H9 (cell line): ENCODE data around the gene MAPKAP1. TPM values are rescaled to one million over a fixed set of nuclear protein-coding genes. Genes with fewer than 3 reads are reported as not detected.
A peak's percentile ranks its signal among the peaks of the same experiment; 100 is the strongest.

Source experiments
- DNase-seq: peaks from one replicate; pipeline ENCODE4 v3.0.0-alpha.2; 2017
- H2AFZ ChIP-seq: one replicate; pipeline ENCODE4 v1.6.1; 2013; ENCODE audit warnings: mild to moderate bottlenecking, low read length, control low read depth, moderate library complexity
- H2AK5ac ChIP-seq: 2 replicates; pipeline ENCODE4 v1.6.1; 2013; ENCODE audit warnings: low read length, control low read depth, mixed read lengths; ENCODE audit not compliant: insufficient read length
- H2BK120ac ChIP-seq: one replicate; pipeline ENCODE4 v1.6.1; 2013; ENCODE audit warnings: low read depth, mild to moderate bottlenecking, low read length, control low read depth, inconsistent platforms; ENCODE audit not compliant: poor library complexity, severe bottlenecking
- H2BK12ac ChIP-seq: 2 replicates; pipeline ENCODE4 v1.6.1; 2013; ENCODE audit warnings: low read length, control low read depth, mixed read lengths, low read depth; ENCODE audit not compliant: insufficient read length
- H2BK15ac ChIP-seq: 2 replicates; pipeline ENCODE4 v1.6.1; 2013; ENCODE audit warnings: low read depth, low read length, control low read depth
- H2BK20ac ChIP-seq: one replicate; pipeline ENCODE4 v1.6.1; 2013; ENCODE audit warnings: low read depth, mild to moderate bottlenecking, low read length, control low read depth, inconsistent platforms; ENCODE audit not compliant: poor library complexity, severe bottlenecking
- H2BK5ac ChIP-seq: 2 replicates; pipeline ENCODE4 v1.6.1; 2013; ENCODE audit warnings: low read length, control low read depth, mixed read lengths; ENCODE audit not compliant: insufficient read length
- H3K14ac ChIP-seq: 2 replicates; pipeline ENCODE4 v1.6.1; 2013; ENCODE audit warnings: low read length, control low read depth; ENCODE audit not compliant: insufficient read depth
- H3K18ac ChIP-seq: 2 replicates; pipeline ENCODE4 v1.6.1; 2013; ENCODE audit warnings: low read depth, mild to moderate bottlenecking, mixed read lengths, low read length, control low read depth; ENCODE audit not compliant: insufficient read length
- H3K23ac ChIP-seq: 2 replicates; pipeline ENCODE4 v1.6.1; 2013; ENCODE audit warnings: low read length, control low read depth, mixed read lengths, low read depth; ENCODE audit not compliant: insufficient read length
- H3K23me2 ChIP-seq: 2 replicates; pipeline ENCODE4 v1.6.1; 2013; ENCODE audit warnings: low read depth, mild to moderate bottlenecking, mixed read lengths, low read length, control low read depth; ENCODE audit not compliant: insufficient read length, poor library complexity, severe bottlenecking
- H3K27ac ChIP-seq: 2 replicates; pipeline ENCODE4 v1.5.1; 2013; ENCODE audit warnings: low read length, control low read depth, mixed read lengths, low read depth; ENCODE audit not compliant: insufficient read length
- H3K27me3 ChIP-seq: 2 replicates; pipeline ENCODE4 v1.6.1; 2013; ENCODE audit warnings: low read length, control low read depth, inconsistent platforms; ENCODE audit not compliant: insufficient read depth
- H3K4ac ChIP-seq: 2 replicates; pipeline ENCODE4 v1.6.1; 2013; ENCODE audit warnings: low read depth, mild to moderate bottlenecking, control low read depth, inconsistent platforms, low read length, moderate library complexity
- H3K4me1 ChIP-seq: 2 replicates; pipeline ENCODE4 v1.6.1; 2013; ENCODE audit warnings: low read length, control low read depth, inconsistent platforms; ENCODE audit not compliant: insufficient read depth
- H3K4me2 ChIP-seq: 2 replicates; pipeline ENCODE4 v1.6.1; 2013; ENCODE audit warnings: low read length, control low read depth, mixed read lengths; ENCODE audit not compliant: insufficient read length, insufficient read depth
- H3K56ac ChIP-seq: 2 replicates; pipeline ENCODE4 v1.6.1; 2013; ENCODE audit warnings: low read depth, mild to moderate bottlenecking, mixed read lengths, low read length, control low read depth; ENCODE audit not compliant: insufficient read length
- H3K79me1 ChIP-seq: 2 replicates; pipeline ENCODE4 v1.6.1; 2013; ENCODE audit warnings: low read depth, mild to moderate bottlenecking, moderate library complexity, low read length, control low read depth, inconsistent platforms; ENCODE audit not compliant: insufficient read depth, poor library complexity, severe bottlenecking
- H3K79me2 ChIP-seq: 2 replicates; pipeline ENCODE4 v1.6.1; 2013; ENCODE audit warnings: low read length, control low read depth, inconsistent platforms; ENCODE audit not compliant: insufficient read depth
- H3K9ac ChIP-seq: 2 replicates; pipeline ENCODE4 v1.6.1; 2013; ENCODE audit warnings: low read length, control low read depth, mixed read lengths; ENCODE audit not compliant: insufficient read length; ENCODE audit errors: extremely low read depth
- H3K9me3 ChIP-seq: one replicate; pipeline ENCODE4 v1.6.1; 2013; ENCODE audit warnings: low read depth, low read length, inconsistent platforms; ENCODE audit not compliant: control insufficient read depth
- H3T11ph ChIP-seq: one replicate; pipeline ENCODE4 v1.6.1; 2013; ENCODE audit warnings: mild to moderate bottlenecking, low read length, control low read depth, inconsistent platforms
- H4K20me1 ChIP-seq: one replicate; pipeline ENCODE4 v1.6.1; 2013; ENCODE audit not compliant: control insufficient read depth, insufficient read length, insufficient read depth
- H4K5ac ChIP-seq: 2 replicates; pipeline ENCODE4 v1.6.1; 2013; ENCODE audit warnings: low read depth, mild to moderate bottlenecking, mixed read lengths, low read length, control low read depth; ENCODE audit not compliant: insufficient read length
- H4K8ac ChIP-seq: replicated peaks from 2 replicates; pipeline ENCODE4 v1.6.1; 2013; ENCODE audit warnings: low read length, control low read depth, mixed read lengths, low read depth; ENCODE audit not compliant: insufficient read length
- H4K91ac ChIP-seq: 2 replicates; pipeline ENCODE4 v1.6.1; 2013; ENCODE audit warnings: low read depth, mild to moderate bottlenecking, moderate library complexity, mixed read lengths, low read length, control low read depth; ENCODE audit not compliant: insufficient read length
- H3K27ac Mint-ChIP-seq, 3 experiments: 2 replicates in 2 of 3; 3 replicates in 1 of 3; pipeline ENCODE4 v1.8.0; 2020 to 2021; ENCODE audit warnings: mixed read lengths in 3 of 3, mild to moderate bottlenecking in 1 of 3, moderate library complexity in 1 of 3
- H3K27me3 Mint-ChIP-seq: 2 replicates; pipeline ENCODE4 v1.8.0; 2021; ENCODE audit warnings: low read depth, mild to moderate bottlenecking, moderate library complexity, mixed read lengths
- H3K36me3 Mint-ChIP-seq, 3 experiments: 2 replicates in 2 of 3; 3 replicates in 1 of 3; pipeline ENCODE4 v1.8.0; 2020 to 2021; ENCODE audit warnings: low read depth in 3 of 3, mixed read lengths in 3 of 3; ENCODE audit not compliant: insufficient read depth in 1 of 3
- H3K4me1 Mint-ChIP-seq, 2 experiments: 2 replicates each; pipeline ENCODE4 v1.8.0; 2020; ENCODE audit warnings: mixed read lengths in 2 of 2
- H3K4me3 Mint-ChIP-seq, 2 experiments: 2 replicates in 1 of 2; 3 replicates in 1 of 2; pipeline ENCODE4 v1.8.0; 2020 to 2021; ENCODE audit warnings: mild to moderate bottlenecking in 2 of 2, mixed read lengths in 2 of 2, moderate library complexity in 1 of 2
- H3K9me3 Mint-ChIP-seq, 2 experiments: 2 replicates in 1 of 2; 3 replicates in 1 of 2; pipeline ENCODE4 v1.8.0; 2020; ENCODE audit warnings: mild to moderate bottlenecking in 2 of 2, mixed read lengths in 2 of 2, moderate library complexity in 1 of 2
- WGBS: extraction: QIAGEN DNeasy Blood & Tissue Kit; methylation state at CpG from one replicate; pipeline ENCODE4 v1.1.7; 2013; ENCODE audit warnings: missing lambda C conversion rate, low lambda C conversion rate, mixed read lengths; ENCODE audit not compliant: insufficient read length; ENCODE audit errors: extremely low coverage; 5-methylcytosine and 5-hydroxymethylcytosine counted together
- total RNA-seq: library from RNA; stranded (reverse); gene quantifications from 2 replicates; pipeline ENCODE4 v1.2.1, GENCODE V29; 2021
- TF ChIP-seq, protein P1 (sequence below): fragments of 200-600 bp; sonication (generic); conservative IDR thresholded peaks from 3 replicates; pipeline ENCODE4 v1.8.0; 2021; ENCODE audit warnings: antibody characterized with exemption, mild to moderate bottlenecking

The MAPKAP1 gene
- total RNA-seq, 1 experiment from 2014 or later: 97.0 TPM

- H3K4me1 ChIP-seq: peaks cover 15% of the 10 kb centered on the region; the same call in 1 of the 2 replicates
- no peak overlapping the region for H3K14ac ChIP-seq
- H4K8ac ChIP-seq: no peak overlapping the region
- no peak overlapping the region for H3K18ac ChIP-seq
- H2BK5ac ChIP-seq: no peak overlapping the region
- no peak overlapping the region for H2AFZ ChIP-seq
- whole genome bisulfite sequencing: no CpG with 5 or more reads among the region's 3 CpGs
- no peaks in the 10 kb centered on the region for H3K9me3 ChIP-seq
- H3K27me3 ChIP-seq: no peaks in the 10 kb centered on the region
- H3K23me2 ChIP-seq: no peaks in the 10 kb centered on the region
- no peak overlapping the region for H3K23ac ChIP-seq
- H3K4me2 ChIP-seq: no peak overlapping the region
- H4K91ac ChIP-seq: no peak overlapping the region
- H2BK12ac ChIP-seq: peak overlapping the region; percentile 64
- no peaks in the 10 kb centered on the region for H3K79me1 ChIP-seq
- no peak overlapping the region for H3K56ac ChIP-seq
- no peak for DNase-seq
- no peaks in the 10 kb centered on the region for H3K79me2 ChIP-seq
- Mint-ChIP-seq H3K9me3 (no peaks in the 10 kb centered on the region), H3K4me3 (no peak overlapping the region; a peak in 1 of 5 replicates), H3K36me3 (no peaks in the 10 kb centered on the region), H3K27me3 (no peaks in the 10 kb centered on the region), H3K4me1 (peaks cover 62 to 63% of the 10 kb centered on the region in 2 experiments), H3K27ac (peak overlapping the region; percentile 90 to 96 (median 96))
- no peaks in the 10 kb centered on the region for H4K20me1 ChIP-seq
- H4K5ac ChIP-seq: no peak overlapping the region
- H3K27ac ChIP-seq: peak overlapping the region; percentile 84
- no peak overlapping the region for H2BK20ac ChIP-seq
- TF ChIP-seq, protein P1, sequence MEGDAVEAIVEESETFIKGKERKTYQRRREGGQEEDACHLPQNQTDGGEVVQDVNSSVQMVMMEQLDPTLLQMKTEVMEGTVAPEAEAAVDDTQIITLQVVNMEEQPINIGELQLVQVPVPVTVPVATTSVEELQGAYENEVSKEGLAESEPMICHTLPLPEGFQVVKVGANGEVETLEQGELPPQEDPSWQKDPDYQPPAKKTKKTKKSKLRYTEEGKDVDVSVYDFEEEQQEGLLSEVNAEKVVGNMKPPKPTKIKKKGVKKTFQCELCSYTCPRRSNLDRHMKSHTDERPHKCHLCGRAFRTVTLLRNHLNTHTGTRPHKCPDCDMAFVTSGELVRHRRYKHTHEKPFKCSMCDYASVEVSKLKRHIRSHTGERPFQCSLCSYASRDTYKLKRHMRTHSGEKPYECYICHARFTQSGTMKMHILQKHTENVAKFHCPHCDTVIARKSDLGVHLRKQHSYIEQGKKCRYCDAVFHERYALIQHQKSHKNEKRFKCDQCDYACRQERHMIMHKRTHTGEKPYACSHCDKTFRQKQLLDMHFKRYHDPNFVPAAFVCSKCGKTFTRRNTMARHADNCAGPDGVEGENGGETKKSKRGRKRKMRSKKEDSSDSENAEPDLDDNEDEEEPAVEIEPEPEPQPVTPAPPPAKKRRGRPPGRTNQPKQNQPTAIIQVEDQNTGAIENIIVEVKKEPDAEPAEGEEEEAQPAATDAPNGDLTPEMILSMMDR: no peak
- no peak overlapping the region for H3K9ac ChIP-seq
- H3K4ac ChIP-seq: no peak overlapping the region
- H2BK120ac ChIP-seq: no peak overlapping the region
- no peak overlapping the region for H2AK5ac ChIP-seq
- no peak overlapping the region for H3T11ph ChIP-seq
- H2BK15ac ChIP-seq: no peak overlapping the region
These were observed 50.4 kb downstream of the MAPKAP1 start for GRCh38 chr9:125656560-125656959.
